ENCODE results near the gene HBG2.

HBG2 gene

GRCh38 chr11:5226732-5227310 is 27.8 kb downstream of the HBG2 start, which contains the start of gene HBB:
Gene HBB (minus strand): TSS chr11:5227071. CDS start chr11:5227021, 50 bp downstream.
- no peak for DNase-seq

DNA sequence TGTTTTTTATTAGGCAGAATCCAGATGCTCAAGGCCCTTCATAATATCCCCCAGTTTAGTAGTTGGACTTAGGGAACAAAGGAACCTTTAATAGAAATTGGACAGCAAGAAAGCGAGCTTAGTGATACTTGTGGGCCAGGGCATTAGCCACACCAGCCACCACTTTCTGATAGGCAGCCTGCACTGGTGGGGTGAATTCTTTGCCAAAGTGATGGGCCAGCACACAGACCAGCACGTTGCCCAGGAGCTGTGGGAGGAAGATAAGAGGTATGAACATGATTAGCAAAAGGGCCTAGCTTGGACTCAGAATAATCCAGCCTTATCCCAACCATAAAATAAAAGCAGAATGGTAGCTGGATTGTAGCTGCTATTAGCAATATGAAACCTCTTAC is 29.1 kb downstream of the HBG2 start:
- no peak for DNase-seq

GRCh38 chr11:5224538-5225479 is 29.8 kb downstream of the HBG2 start:
- no peak for DNase-seq

DNA sequence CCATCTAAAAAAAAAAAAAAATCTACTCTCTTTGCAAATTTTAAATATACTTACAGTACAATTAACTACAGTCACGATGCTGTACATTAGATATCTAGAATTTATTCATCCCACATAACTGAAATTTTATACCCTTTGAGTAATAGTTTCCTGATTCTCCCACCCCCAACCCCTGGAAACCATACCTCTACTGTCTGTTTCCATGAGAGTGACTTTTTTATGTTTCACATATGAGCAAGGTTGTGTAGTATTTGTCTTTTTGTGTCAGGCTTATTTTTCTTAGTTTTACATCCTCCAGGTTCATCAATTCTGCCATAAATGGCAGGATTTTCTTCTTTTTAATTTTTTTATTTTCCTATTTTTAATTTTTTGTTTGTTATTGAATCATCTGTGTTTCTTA is 30.9 kb downstream of the HBG2 start:
- DNase-seq = no peak

DNA sequence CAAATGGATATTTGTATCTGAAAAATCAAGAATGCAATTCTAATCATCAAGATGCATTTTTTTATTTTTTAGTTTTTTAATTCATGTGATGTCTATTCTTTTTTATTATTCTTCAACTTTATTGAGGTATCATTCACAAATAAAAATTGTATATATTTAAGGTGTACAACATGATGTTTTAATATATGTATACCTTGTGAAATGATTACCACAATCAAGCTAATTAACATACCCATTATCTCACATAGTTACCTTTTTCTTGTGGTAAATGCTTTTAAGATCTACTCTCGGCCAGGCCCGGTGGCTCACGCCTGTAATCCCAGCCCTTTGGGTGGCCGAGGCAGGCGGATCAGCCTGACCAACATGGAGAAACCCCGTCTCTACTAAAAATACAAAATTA is 31.4 kb downstream of the HBG2 start:
- DNase-seq = no peak

DNA sequence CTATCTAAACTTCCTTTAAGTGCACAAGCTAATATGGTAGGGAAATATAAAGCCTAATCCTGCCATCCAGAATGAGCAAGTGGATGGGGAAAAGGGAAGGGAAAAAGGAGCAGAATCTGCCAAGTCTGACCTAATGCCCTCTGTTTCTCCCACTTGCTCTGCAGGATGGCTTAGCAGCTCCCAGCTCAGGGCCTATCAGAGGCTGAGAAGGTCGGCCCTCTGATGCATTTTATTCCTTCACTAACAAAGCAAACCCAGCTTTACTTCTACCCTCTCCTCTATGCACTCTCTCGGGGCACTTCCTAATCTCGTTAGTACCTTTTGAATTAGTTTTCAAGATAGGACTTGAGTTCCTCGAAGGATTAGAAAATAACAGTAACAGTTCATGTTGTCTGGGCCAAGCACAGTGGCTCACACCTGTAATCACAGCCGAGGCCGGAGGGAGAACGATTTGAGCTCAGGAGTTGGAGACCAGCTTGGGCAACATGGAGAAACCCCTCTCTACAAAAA is 44.1 kb downstream of the HBG2 start:
- DNase-seq = no peak

DNA sequence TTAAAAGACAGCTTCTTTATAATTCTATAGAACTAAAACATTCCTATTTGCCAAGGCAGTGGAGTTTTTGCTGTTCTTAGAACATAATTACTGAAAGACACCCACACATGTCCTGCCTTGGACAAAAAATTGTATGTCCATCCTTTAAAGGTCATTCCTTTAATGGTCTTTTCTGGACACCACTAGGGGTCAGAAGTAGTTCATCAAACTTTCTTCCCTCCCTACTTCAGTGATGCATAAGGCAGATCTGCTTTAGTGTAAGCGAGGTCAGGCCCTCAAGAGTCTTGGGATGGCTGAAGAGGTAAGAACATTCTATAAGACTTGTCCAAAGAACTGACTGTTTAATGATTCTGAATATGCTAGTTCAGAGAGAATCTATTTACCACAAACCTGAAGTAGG is 49.8 kb downstream of the HBG2 start:
- no peak for DNase-seq

GRCh38 chr11:5203366-5203765 is 51.2 kb downstream of the HBG2 start:
- no peak for DNase-seq
